ENCODE measurements around the gene ZMAT5.

GRCh38 chr22:29798801-29799200 is 32.0 kb upstream of the ZMAT5 start:
- TF ChIP-seq GATA2 (IDR thresholded peaks at IDR 0.05; ENCODE audit: low read depth, low read length) = no peak
- TF ChIP-seq GATA3 (IDR thresholded peaks at IDR 0.05; ENCODE audit: low read depth, low read length) = no peak
